HCT116 (cell line): Measurements from ENCODE around the gene COL4A1. TPM values are rescaled to one million over a fixed set of nuclear protein-coding genes. Genes with fewer than 3 reads are reported as not detected.

Experiments
- ATAC-seq: fragments of 200-7000 bp; cut with Tn5 transposase; 2 replicates; pipeline ENCODE4 v1.9.1; 2020; ENCODE audit warnings: mild to moderate bottlenecking, moderate library complexity
- BruUV-seq: library from RNA; stranded (reverse); fragments of 400-500 nt; replicated peaks from 2 replicates; lab custom pipeline; 2021; lab: Mats Ljungman, UMichigan
- CTCF ChIA-PET: fragments of 300-600 bp; sonication (Branson Sonifier 250); formaldehyde crosslinking; loops from one replicate; lab custom pipeline; 2021; ENCODE audit warnings: antibody characterized with exemption; lab: Charles Lee
- POLR2A ChIA-PET: fragments of 300-600, 350-600 bp; sonication (Branson Sonifier 250); formaldehyde crosslinking; loops from one replicate; lab custom pipeline; 2021; ENCODE audit warnings: antibody characterized with exemption; lab: Charles Lee
- RAD21 ChIA-PET, 2 experiments: fragments of 300-600 bp; sonication (Branson Sonifier 250); formaldehyde crosslinking; loops; one replicate each; lab custom pipeline; 2023; ENCODE audit warnings: low total read pairs in 2 of 2; ENCODE audit not compliant: uncharacterized antibody in 2 of 2, unreplicated experiment in 2 of 2, low non-redundant PET in 1 of 2; lab: Charles Lee
- DNase-seq: peaks from one replicate; pipeline ENCODE4 v3.0.0-alpha.2; 2010; ENCODE audit warnings: low read depth, low spot score
- H2AFZ ChIP-seq: fragments of 200-600 bp; shearing (Covaris generic), sonication (generic); 2 replicates; pipeline ENCODE4 v1.6.1; 2017; ENCODE audit warnings: low read depth, mixed run types, mixed read lengths, antibody characterized with exemption, low read length; ENCODE audit not compliant: poor library complexity, severe bottlenecking
- H3K27ac ChIP-seq: 2 replicates; pipeline ENCODE4 v1.5.1; 2012; ENCODE audit warnings: low read depth, low read length
- H3K27me3 ChIP-seq: fragments of 200-600 bp; sonication (generic); 2 replicates; pipeline ENCODE4 v1.6.1; 2016; ENCODE audit warnings: mixed run types, low read length, mixed read lengths; ENCODE audit not compliant: insufficient read depth
- H3K36me3 ChIP-seq, 2 experiments: fragments of 200-500 bp in 1 of 2; fragments of 200-600 bp in 1 of 2; sonication (Bioruptor generic) in 1 of 2; sonication (generic) in 1 of 2; 2 replicates each; pipeline versions ENCODE4 v1.5.1 to v1.6.1; 2014 to 2016; ENCODE audit warnings: low read length in 2 of 2, inconsistent platforms in 1 of 2, mixed read lengths in 1 of 2, mixed run types in 1 of 2; ENCODE audit not compliant: insufficient read depth in 2 of 2, control insufficient read depth in 1 of 2
- H3K4me1 ChIP-seq, 2 experiments: fragments of 200-600 bp in 1 of 2; sonication (generic) in 1 of 2; 2 replicates each; pipeline versions ENCODE4 v1.5.1 to v1.6.1; 2012 to 2017; ENCODE audit warnings: low read length in 2 of 2, inconsistent platforms in 1 of 2, mild to moderate bottlenecking in 1 of 2, mixed read lengths in 1 of 2, mixed run types in 1 of 2, moderate library complexity in 1 of 2; ENCODE audit not compliant: insufficient read depth in 2 of 2, control insufficient read depth in 1 of 2
- H3K4me2 ChIP-seq: fragments of 200-600 bp; sonication (generic); 2 replicates; pipeline ENCODE4 v1.6.1; 2017; ENCODE audit warnings: mixed run types, low read length, mixed read lengths
- H3K4me3 ChIP-seq, 2 experiments: fragments of 200-600 bp in 1 of 2; sonication (generic) in 1 of 2; replicated peaks in 1 of 2; 2 replicates each; pipeline ENCODE4 v1.5.1; 2011 to 2016; ENCODE audit warnings: low read length in 2 of 2, control low read depth in 1 of 2, low read depth in 1 of 2, mild to moderate bottlenecking in 1 of 2, mixed read lengths in 1 of 2, mixed run types in 1 of 2
- H3K79me2 ChIP-seq: fragments of 200-600 bp; sonication (generic); 2 replicates; pipeline ENCODE4 v1.6.1; 2017; ENCODE audit warnings: mild to moderate bottlenecking, mixed run types, low read length, moderate library complexity, mixed read lengths; ENCODE audit not compliant: insufficient read depth
- H3K9ac ChIP-seq: fragments of 200-600 bp; sonication (generic); 2 replicates; pipeline ENCODE4 v1.6.1; 2016; ENCODE audit warnings: low read length, mixed read lengths
- H3K9me2 ChIP-seq: fragments of 200-600 bp; sonication (generic), shearing (Covaris generic); 2 replicates; pipeline ENCODE4 v1.6.1; 2017; ENCODE audit warnings: mixed run types, mild to moderate bottlenecking, moderate library complexity; ENCODE audit not compliant: insufficient read depth
- H3K9me3 ChIP-seq, 2 experiments: fragments of 200-500 bp in 1 of 2; fragments of 200-600 bp in 1 of 2; sonication (Bioruptor generic) in 1 of 2; sonication (generic) in 1 of 2; 2 replicates each; pipeline ENCODE4 v1.6.1; 2014 to 2017; ENCODE audit warnings: low read length in 2 of 2, mixed read lengths in 2 of 2, inconsistent platforms in 1 of 2, low read depth in 1 of 2, mild to moderate bottlenecking in 1 of 2, mixed run types in 1 of 2, moderate library complexity in 1 of 2; ENCODE audit not compliant: control insufficient read depth in 1 of 2, insufficient read depth in 1 of 2
- H4K20me1 ChIP-seq: fragments of 200-600 bp; sonication (generic), shearing (Covaris generic); 2 replicates; pipeline ENCODE4 v1.6.1; 2017; ENCODE audit warnings: mixed run types, mild to moderate bottlenecking, moderate library complexity; ENCODE audit not compliant: insufficient read depth
- CBX3 ChIP-seq: IDR thresholded peaks from 2 replicates; pipeline ENCODE4 v1.6.1; 2012; ENCODE audit warnings: low read depth
- CEBPB ChIP-seq: IDR thresholded peaks from 2 replicates; pipeline ENCODE4 v1.6.1; 2012; ENCODE audit warnings: low read depth
- EZH2phosphoT487 ChIP-seq: fragments of 200-600 bp; IDR thresholded peaks from 2 replicates; pipeline ENCODE4 v1.6.1; 2018; ENCODE audit warnings: antibody characterized with exemption, borderline replicate concordance
- FOSL1 ChIP-seq: IDR thresholded peaks from 2 replicates; pipeline ENCODE4 v1.6.1; 2012; ENCODE audit warnings: low read depth
- RAD21 ChIP-seq: IDR thresholded peaks from 2 replicates; pipeline ENCODE4 v1.6.1; 2012; ENCODE audit warnings: low read depth, mild to moderate bottlenecking
- SIN3A ChIP-seq: IDR thresholded peaks from 2 replicates; pipeline ENCODE4 v1.6.1; 2012; ENCODE audit warnings: low read depth
- SRF ChIP-seq: IDR thresholded peaks from 2 replicates; pipeline ENCODE4 v1.6.1; 2012; ENCODE audit warnings: low read depth
- TCF7L2 ChIP-seq: IDR thresholded peaks from 2 replicates; pipeline ENCODE4 v1.7.0; 2011; ENCODE audit warnings: borderline replicate concordance, inconsistent platforms; ENCODE audit not compliant: insufficient read depth, insufficient read length; ENCODE audit errors: extremely low read depth
- YY1 ChIP-seq: IDR thresholded peaks from 2 replicates; pipeline ENCODE4 v1.6.1; 2011; ENCODE audit warnings: low read length, low read depth, moderate library complexity, mild to moderate bottlenecking; ENCODE audit not compliant: insufficient replicate concordance; ENCODE audit errors: extremely low read depth
- ZFX ChIP-seq: fragments of 450-650 bp; IDR thresholded peaks from 2 replicates; pipeline ENCODE4 v1.6.1; 2017
- ZNF274 ChIP-seq: fragments of 200-500 bp; sonication (Bioruptor generic); IDR thresholded peaks from 2 replicates; pipeline ENCODE4 v1.6.1; 2014; ENCODE audit warnings: mild to moderate bottlenecking, low read depth, low read length, inconsistent platforms
- intact Hi-C: fragments of 100-400 bp; cut with micrococcal nuclease; formaldehyde crosslinking; loops from 2 replicates; pipeline ENCODE4 v1.10.0; 2022
- total RNA-seq: library from RNA; stranded (reverse); gene quantifications from one replicate; pipeline ENCODE4 v1.2.1, GENCODE V29; 2021; ENCODE audit not compliant: unreplicated experiment
- TF ChIP-seq, protein P1 (sequence below), 3 experiments: fragments of 200-600 bp in 1 of 3; sonication (generic) in 1 of 3; IDR thresholded peaks in 2 of 3; conservative IDR thresholded peaks in 1 of 3; 2 replicates each; pipeline ENCODE4 v1.5.1; 2012 to 2017; ENCODE audit warnings: low read depth in 2 of 3, low read length in 2 of 3, antibody characterized with exemption in 1 of 3, borderline replicate concordance in 1 of 3, control low read depth in 1 of 3, mild to moderate bottlenecking in 1 of 3, mixed read lengths in 1 of 3, mixed run types in 1 of 3, moderate library complexity in 1 of 3; ENCODE audit not compliant: insufficient read depth in 1 of 3

Gene COL4A1
- total RNA-seq, 1 experiment from 2014 or later = 0.57 TPM

DNA sequence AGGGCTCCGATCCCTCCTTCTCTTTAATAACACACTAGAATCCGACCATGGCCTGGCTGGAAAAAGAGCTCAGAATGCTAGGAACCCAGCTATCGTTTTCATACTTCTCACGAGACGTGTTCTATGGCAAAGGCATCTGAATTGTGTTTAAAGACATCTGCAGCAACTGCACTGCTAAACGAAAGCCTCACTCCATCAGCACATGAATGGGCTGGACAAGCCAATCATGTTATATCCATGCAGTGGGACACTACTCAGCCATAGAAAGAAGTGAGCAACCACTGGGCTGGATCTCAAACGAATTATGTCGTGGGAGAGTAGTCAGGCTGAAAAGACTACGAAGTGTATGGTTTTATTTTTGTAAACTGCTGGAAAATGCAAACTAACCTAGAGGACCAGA, 136.1 kb downstream of the COL4A1 start (continued):
- TF ChIP-seq, protein P1, sequence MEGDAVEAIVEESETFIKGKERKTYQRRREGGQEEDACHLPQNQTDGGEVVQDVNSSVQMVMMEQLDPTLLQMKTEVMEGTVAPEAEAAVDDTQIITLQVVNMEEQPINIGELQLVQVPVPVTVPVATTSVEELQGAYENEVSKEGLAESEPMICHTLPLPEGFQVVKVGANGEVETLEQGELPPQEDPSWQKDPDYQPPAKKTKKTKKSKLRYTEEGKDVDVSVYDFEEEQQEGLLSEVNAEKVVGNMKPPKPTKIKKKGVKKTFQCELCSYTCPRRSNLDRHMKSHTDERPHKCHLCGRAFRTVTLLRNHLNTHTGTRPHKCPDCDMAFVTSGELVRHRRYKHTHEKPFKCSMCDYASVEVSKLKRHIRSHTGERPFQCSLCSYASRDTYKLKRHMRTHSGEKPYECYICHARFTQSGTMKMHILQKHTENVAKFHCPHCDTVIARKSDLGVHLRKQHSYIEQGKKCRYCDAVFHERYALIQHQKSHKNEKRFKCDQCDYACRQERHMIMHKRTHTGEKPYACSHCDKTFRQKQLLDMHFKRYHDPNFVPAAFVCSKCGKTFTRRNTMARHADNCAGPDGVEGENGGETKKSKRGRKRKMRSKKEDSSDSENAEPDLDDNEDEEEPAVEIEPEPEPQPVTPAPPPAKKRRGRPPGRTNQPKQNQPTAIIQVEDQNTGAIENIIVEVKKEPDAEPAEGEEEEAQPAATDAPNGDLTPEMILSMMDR (IDR thresholded peaks at IDR 0.05 in 2 of 3, conservative IDR thresholded peaks at IDR 0.05 in 1 of 3; ENCODE audit: borderline replicate concordance in 1 of 3, insufficient read depth in 1 of 3, low read depth in 2 of 3, low read length in 2 of 3) = no peak
- TF ChIP-seq TCF7L2 (no peak), CBX3 (no peak), FOSL1 (no peak), SRF (no peak), EZH2phosphoT487 (no peak), CEBPB (no peak)
- TF ChIP-seq, all 23 proteins: peak for 0

DNA sequence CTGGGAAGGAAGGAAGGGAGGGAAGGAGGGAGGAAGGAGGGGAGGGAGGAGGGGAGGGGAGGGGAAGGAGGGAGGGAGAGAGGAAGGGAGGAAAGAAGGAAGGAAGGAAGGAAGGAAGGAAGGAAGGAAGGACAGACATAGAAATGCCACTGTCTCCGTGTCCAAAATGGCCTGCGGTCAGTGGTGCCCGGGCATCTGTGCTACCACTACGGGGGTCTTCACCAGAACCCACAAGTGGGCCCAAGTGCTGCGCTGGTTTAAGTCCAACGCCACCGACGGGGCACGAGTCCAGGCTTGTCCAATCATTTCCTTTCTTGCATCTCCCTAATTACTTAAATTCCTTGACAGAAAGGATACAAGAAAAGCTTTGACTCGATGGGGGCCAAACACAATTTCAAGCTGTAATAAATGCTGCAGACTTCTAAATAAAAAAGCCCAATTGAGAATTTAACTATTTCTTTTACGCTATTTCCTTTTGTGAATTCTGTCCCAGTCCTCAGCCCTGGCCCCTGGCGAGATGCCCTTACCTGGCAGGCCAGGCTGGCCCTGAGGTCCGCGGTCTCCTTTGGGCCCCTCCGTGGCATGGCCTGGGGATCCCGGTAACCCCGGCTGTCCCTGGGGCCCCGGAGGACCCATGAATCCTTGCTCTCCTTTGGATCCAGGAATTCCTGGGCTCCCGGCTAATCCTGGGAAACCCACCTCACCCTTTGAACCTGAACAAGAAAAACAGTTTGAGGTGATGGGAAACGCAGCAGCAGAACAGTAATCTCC, 136.8 kb downstream of the COL4A1 start:
- intact Hi-C loops = no loop called here
- Histone ChIP-seq H3K36me3 (no peaks in the 10 kb centered on the region), H3K27ac (no peak overlapping the region), H3K4me1 (peaks cover 0 to 3% of the 10 kb centered on the region in 2 experiments; a peak in 1 of 4 replicates), H2AFZ (no peak overlapping the region), H3K9me2 (no peaks in the 10 kb centered on the region), H3K79me2 (no peaks in the 10 kb centered on the region), H3K9ac (no peak overlapping the region), H3K9me3 (no peaks in the 10 kb centered on the region), H4K20me1 (no peaks in the 10 kb centered on the region), H3K4me3 (no peak overlapping the region), H3K27me3 (no peaks in the 10 kb centered on the region; the same call in 1 of the 2 replicates), H3K4me2 (no peak overlapping the region)
- no peak for ATAC-seq
- no TSS peak for BruUV-seq
- DNase-seq = no peak
- ChIA-PET POLR2A (no interaction called here), CTCF (no interaction called here), RAD21 (no interaction called here)
- no peak for TF ChIP-seq RAD21
- TF ChIP-seq YY1 = no peak
- no peak for TF ChIP-seq ZNF274
- TF ChIP-seq SIN3A = no peak
- no peak for TF ChIP-seq ZFX
- TF ChIP-seq SRF = no peak
- no peak for TF ChIP-seq FOSL1
